H9 (cell line): ENCODE data around the gene ANKRD2. TPM values are rescaled to one million over a fixed set of nuclear protein-coding genes. Genes with fewer than 3 reads are reported as not detected.
"Not testable (repeated sequence)": the region's sequence is repeated elsewhere in the genome, so short reads cannot be mapped to it uniquely, and the experiment has no call there.

Experiments used
- DNase-seq: peaks from one replicate; pipeline ENCODE4 v3.0.0-alpha.2; 2017
- H2AFZ ChIP-seq: one replicate; pipeline ENCODE4 v1.6.1; 2013; ENCODE audit warnings: mild to moderate bottlenecking, low read length, control low read depth, moderate library complexity
- H2AK5ac ChIP-seq: 2 replicates; pipeline ENCODE4 v1.6.1; 2013; ENCODE audit warnings: low read length, control low read depth, mixed read lengths; ENCODE audit not compliant: insufficient read length
- H2BK120ac ChIP-seq: one replicate; pipeline ENCODE4 v1.6.1; 2013; ENCODE audit warnings: low read depth, mild to moderate bottlenecking, low read length, control low read depth, inconsistent platforms; ENCODE audit not compliant: poor library complexity, severe bottlenecking
- H2BK12ac ChIP-seq: 2 replicates; pipeline ENCODE4 v1.6.1; 2013; ENCODE audit warnings: low read length, control low read depth, mixed read lengths, low read depth; ENCODE audit not compliant: insufficient read length
- H2BK15ac ChIP-seq: 2 replicates; pipeline ENCODE4 v1.6.1; 2013; ENCODE audit warnings: low read depth, low read length, control low read depth
- H2BK20ac ChIP-seq: one replicate; pipeline ENCODE4 v1.6.1; 2013; ENCODE audit warnings: low read depth, mild to moderate bottlenecking, low read length, control low read depth, inconsistent platforms; ENCODE audit not compliant: poor library complexity, severe bottlenecking
- H2BK5ac ChIP-seq: 2 replicates; pipeline ENCODE4 v1.6.1; 2013; ENCODE audit warnings: low read length, control low read depth, mixed read lengths; ENCODE audit not compliant: insufficient read length
- H3K14ac ChIP-seq: 2 replicates; pipeline ENCODE4 v1.6.1; 2013; ENCODE audit warnings: low read length, control low read depth; ENCODE audit not compliant: insufficient read depth
- H3K18ac ChIP-seq: 2 replicates; pipeline ENCODE4 v1.6.1; 2013; ENCODE audit warnings: low read depth, mild to moderate bottlenecking, mixed read lengths, low read length, control low read depth; ENCODE audit not compliant: insufficient read length
- H3K23ac ChIP-seq: 2 replicates; pipeline ENCODE4 v1.6.1; 2013; ENCODE audit warnings: low read length, control low read depth, mixed read lengths, low read depth; ENCODE audit not compliant: insufficient read length
- H3K23me2 ChIP-seq: 2 replicates; pipeline ENCODE4 v1.6.1; 2013; ENCODE audit warnings: low read depth, mild to moderate bottlenecking, mixed read lengths, low read length, control low read depth; ENCODE audit not compliant: insufficient read length, poor library complexity, severe bottlenecking
- H3K27ac ChIP-seq: 2 replicates; pipeline ENCODE4 v1.5.1; 2013; ENCODE audit warnings: low read length, control low read depth, mixed read lengths, low read depth; ENCODE audit not compliant: insufficient read length
- H3K27me3 ChIP-seq: 2 replicates; pipeline ENCODE4 v1.6.1; 2013; ENCODE audit warnings: low read length, control low read depth, inconsistent platforms; ENCODE audit not compliant: insufficient read depth
- H3K4ac ChIP-seq: 2 replicates; pipeline ENCODE4 v1.6.1; 2013; ENCODE audit warnings: low read depth, mild to moderate bottlenecking, control low read depth, inconsistent platforms, low read length, moderate library complexity
- H3K4me1 ChIP-seq: 2 replicates; pipeline ENCODE4 v1.6.1; 2013; ENCODE audit warnings: low read length, control low read depth, inconsistent platforms; ENCODE audit not compliant: insufficient read depth
- H3K4me2 ChIP-seq: 2 replicates; pipeline ENCODE4 v1.6.1; 2013; ENCODE audit warnings: low read length, control low read depth, mixed read lengths; ENCODE audit not compliant: insufficient read length, insufficient read depth
- H3K56ac ChIP-seq: 2 replicates; pipeline ENCODE4 v1.6.1; 2013; ENCODE audit warnings: low read depth, mild to moderate bottlenecking, mixed read lengths, low read length, control low read depth; ENCODE audit not compliant: insufficient read length
- H3K79me1 ChIP-seq: 2 replicates; pipeline ENCODE4 v1.6.1; 2013; ENCODE audit warnings: low read depth, mild to moderate bottlenecking, moderate library complexity, low read length, control low read depth, inconsistent platforms; ENCODE audit not compliant: insufficient read depth, poor library complexity, severe bottlenecking
- H3K79me2 ChIP-seq: 2 replicates; pipeline ENCODE4 v1.6.1; 2013; ENCODE audit warnings: low read length, control low read depth, inconsistent platforms; ENCODE audit not compliant: insufficient read depth
- H3K9ac ChIP-seq: 2 replicates; pipeline ENCODE4 v1.6.1; 2013; ENCODE audit warnings: low read length, control low read depth, mixed read lengths; ENCODE audit not compliant: insufficient read length; ENCODE audit errors: extremely low read depth
- H3K9me3 ChIP-seq: one replicate; pipeline ENCODE4 v1.6.1; 2013; ENCODE audit warnings: low read depth, low read length, inconsistent platforms; ENCODE audit not compliant: control insufficient read depth
- H3T11ph ChIP-seq: one replicate; pipeline ENCODE4 v1.6.1; 2013; ENCODE audit warnings: mild to moderate bottlenecking, low read length, control low read depth, inconsistent platforms
- H4K20me1 ChIP-seq: one replicate; pipeline ENCODE4 v1.6.1; 2013; ENCODE audit not compliant: control insufficient read depth, insufficient read length, insufficient read depth
- H4K5ac ChIP-seq: 2 replicates; pipeline ENCODE4 v1.6.1; 2013; ENCODE audit warnings: low read depth, mild to moderate bottlenecking, mixed read lengths, low read length, control low read depth; ENCODE audit not compliant: insufficient read length
- H4K8ac ChIP-seq: replicated peaks from 2 replicates; pipeline ENCODE4 v1.6.1; 2013; ENCODE audit warnings: low read length, control low read depth, mixed read lengths, low read depth; ENCODE audit not compliant: insufficient read length
- H4K91ac ChIP-seq: 2 replicates; pipeline ENCODE4 v1.6.1; 2013; ENCODE audit warnings: low read depth, mild to moderate bottlenecking, moderate library complexity, mixed read lengths, low read length, control low read depth; ENCODE audit not compliant: insufficient read length
- H3K27ac Mint-ChIP-seq, 3 experiments: 2 replicates in 2 of 3; 3 replicates in 1 of 3; pipeline ENCODE4 v1.8.0; 2020 to 2021; ENCODE audit warnings: mixed read lengths in 3 of 3, mild to moderate bottlenecking in 1 of 3, moderate library complexity in 1 of 3
- H3K27me3 Mint-ChIP-seq: 2 replicates; pipeline ENCODE4 v1.8.0; 2021; ENCODE audit warnings: low read depth, mild to moderate bottlenecking, moderate library complexity, mixed read lengths
- H3K36me3 Mint-ChIP-seq, 3 experiments: 2 replicates in 2 of 3; 3 replicates in 1 of 3; pipeline ENCODE4 v1.8.0; 2020 to 2021; ENCODE audit warnings: low read depth in 3 of 3, mixed read lengths in 3 of 3; ENCODE audit not compliant: insufficient read depth in 1 of 3
- H3K4me1 Mint-ChIP-seq, 2 experiments: 2 replicates each; pipeline ENCODE4 v1.8.0; 2020; ENCODE audit warnings: mixed read lengths in 2 of 2
- H3K4me3 Mint-ChIP-seq, 2 experiments: 2 replicates in 1 of 2; 3 replicates in 1 of 2; pipeline ENCODE4 v1.8.0; 2020 to 2021; ENCODE audit warnings: mild to moderate bottlenecking in 2 of 2, mixed read lengths in 2 of 2, moderate library complexity in 1 of 2
- H3K9me3 Mint-ChIP-seq, 2 experiments: 2 replicates in 1 of 2; 3 replicates in 1 of 2; pipeline ENCODE4 v1.8.0; 2020; ENCODE audit warnings: mild to moderate bottlenecking in 2 of 2, mixed read lengths in 2 of 2, moderate library complexity in 1 of 2
- WGBS: extraction: QIAGEN DNeasy Blood & Tissue Kit; methylation state at CpG from one replicate; pipeline ENCODE4 v1.1.7; 2013; ENCODE audit warnings: missing lambda C conversion rate, low lambda C conversion rate, mixed read lengths; ENCODE audit not compliant: insufficient read length; ENCODE audit errors: extremely low coverage; 5-methylcytosine and 5-hydroxymethylcytosine counted together
- total RNA-seq: library from RNA; stranded (reverse); gene quantifications from 2 replicates; pipeline ENCODE4 v1.2.1, GENCODE V29; 2021

The ANKRD2 gene
- total RNA-seq, 1 experiment from 2014 or later, result not detected

DNA sequence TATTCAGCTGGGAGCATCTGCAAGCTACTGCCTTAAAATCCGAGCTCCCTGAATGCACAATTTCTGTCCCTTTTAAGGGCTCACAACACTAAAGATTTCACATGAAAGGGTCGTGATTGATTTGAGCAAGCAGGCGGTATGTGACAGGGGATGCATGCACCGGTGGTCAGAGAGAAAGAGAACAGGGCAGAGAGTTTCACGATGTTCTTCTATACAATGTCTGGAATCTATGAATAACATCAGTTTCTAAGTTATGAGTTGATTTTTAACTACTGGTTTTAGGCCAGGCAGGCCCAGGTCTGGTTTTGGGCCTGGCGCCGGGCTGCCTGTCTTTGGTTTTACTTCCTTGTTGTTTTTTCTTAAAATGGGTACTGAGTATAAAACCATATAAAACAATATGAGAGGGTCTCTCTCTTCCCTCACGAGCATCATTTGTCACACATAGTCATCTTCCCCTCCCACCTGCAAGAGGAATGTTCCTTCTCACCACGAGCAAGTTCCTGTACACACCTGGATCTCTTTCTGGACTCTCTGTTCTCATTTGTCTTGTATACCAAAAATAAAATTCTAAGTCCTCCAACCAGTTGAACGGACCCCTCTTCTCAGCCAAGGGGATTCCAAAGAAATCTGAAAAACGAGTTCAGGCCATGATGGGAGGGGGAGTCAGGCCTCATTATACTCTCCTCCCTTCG is 11.0 kb upstream of the ANKRD2 start:
- H2BK120ac ChIP-seq, H3K4me2 ChIP-seq, H3K23me2 ChIP-seq, H3K79me2 ChIP-seq, DNase-seq, H3K27me3 Mint-ChIP-seq, H2BK20ac ChIP-seq, H3K18ac ChIP-seq, H2BK12ac ChIP-seq, H3K27me3 ChIP-seq, H3K4me1 ChIP-seq, H3K4ac ChIP-seq, H3K14ac ChIP-seq, H2BK5ac ChIP-seq, H4K5ac ChIP-seq, H4K8ac ChIP-seq, H3K27ac ChIP-seq, H3K79me1 ChIP-seq, H3K9ac ChIP-seq, H3K27ac Mint-ChIP-seq, H3K23ac ChIP-seq, H2AFZ ChIP-seq, H3K4me3 Mint-ChIP-seq, H4K91ac ChIP-seq, H2AK5ac ChIP-seq, H3K4me1 Mint-ChIP-seq, H3K9me3 ChIP-seq, H4K20me1 ChIP-seq, H3K56ac ChIP-seq, H2BK15ac ChIP-seq, H3T11ph ChIP-seq: not testable (repeated sequence)
- no CpG with 5 or more reads among the region's 12 CpGs for WGBS
- Mint-ChIP-seq H3K9me3 (peaks cover 15 to 27% of the 10 kb centered on the region in 2 experiments), H3K36me3 (peaks cover 12 to 15% (median 13%) of the 10 kb centered on the region in 3 experiments)

DNA sequence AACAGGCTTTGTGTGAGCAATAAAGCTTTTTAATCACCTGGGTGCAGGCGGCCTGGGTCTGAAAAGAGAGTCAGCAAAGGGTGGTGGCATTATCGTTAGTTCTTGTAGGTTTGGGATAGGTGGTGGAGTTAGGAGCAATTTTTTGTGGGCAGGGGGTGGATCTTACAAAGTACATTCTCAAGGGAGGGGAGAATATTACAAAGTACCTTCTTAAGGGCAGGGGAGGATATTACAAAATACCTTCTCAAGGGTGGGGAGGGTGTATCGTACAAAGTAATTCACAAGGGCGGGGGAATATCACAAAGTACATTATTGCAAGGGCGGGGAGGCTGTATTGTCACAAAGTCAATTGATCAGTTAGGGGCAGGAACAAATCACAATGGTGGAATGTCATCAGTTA is 10.2 kb upstream of the ANKRD2 start:
- H4K20me1 ChIP-seq, H3K18ac ChIP-seq, H3K27me3 Mint-ChIP-seq, H3K27me3 ChIP-seq, H3K9me3 ChIP-seq, H3K9ac ChIP-seq, H2BK12ac ChIP-seq, H3K4ac ChIP-seq, H3K4me3 Mint-ChIP-seq, H3K23me2 ChIP-seq, H3K23ac ChIP-seq, H4K5ac ChIP-seq, H3K27ac ChIP-seq, H3K4me1 ChIP-seq, H2BK15ac ChIP-seq, H3K79me1 ChIP-seq, H2BK120ac ChIP-seq, H4K8ac ChIP-seq, H2AK5ac ChIP-seq, H2BK20ac ChIP-seq, H3K14ac ChIP-seq, H3K56ac ChIP-seq, H3K27ac Mint-ChIP-seq, DNase-seq, H2AFZ ChIP-seq, H2BK5ac ChIP-seq, H3K4me1 Mint-ChIP-seq, H4K91ac ChIP-seq, H3K4me2 ChIP-seq, H3T11ph ChIP-seq, H3K79me2 ChIP-seq: not testable (repeated sequence)
- no CpG with 5 or more reads among the region's 5 CpGs for WGBS
- H3K9me3 Mint-ChIP-seq, result peaks cover 15 to 27% of the 10 kb centered on the region in 2 experiments
- peaks cover 12 to 15% (median 13%) of the 10 kb centered on the region in 3 experiments for H3K36me3 Mint-ChIP-seq
